Neural cell (in vitro differentiated cells): ENCODE measurements around the gene ARHGAP6. TPM values are rescaled to one million over a fixed set of nuclear protein-coding genes. Genes with fewer than 3 reads are reported as not detected.

Experiments
- H2AFZ ChIP-seq: fragments of 200-600, 300-800 bp; sonication (generic), shearing (Covaris generic); 2 replicates; pipeline ENCODE4 v1.6.0; 2014; ENCODE audit warnings: low read depth, mild to moderate bottlenecking, antibody characterized with exemption, low read length, moderate library complexity
- H3F3A ChIP-seq: fragments of 200-600 bp; shearing (Covaris generic); 2 replicates; pipeline ENCODE4 v1.6.1; 2016; ENCODE audit warnings: mild to moderate bottlenecking, moderate library complexity, mixed read lengths, antibody characterized with exemption, low read length; ENCODE audit not compliant: insufficient read depth, poor library complexity, severe bottlenecking
- H3K27ac ChIP-seq: fragments of 200-600, 300-800 bp; sonication (generic), shearing (Covaris generic); 2 replicates; pipeline ENCODE4 v1.5.1; 2014; ENCODE audit warnings: mild to moderate bottlenecking, low read length, moderate library complexity
- H3K27me3 ChIP-seq: fragments of 300-800, 200-600 bp; sonication (generic), shearing (Covaris generic); 2 replicates; pipeline ENCODE4 v1.6.0; 2014; ENCODE audit warnings: mild to moderate bottlenecking, low read depth, low read length, moderate library complexity; ENCODE audit not compliant: insufficient read depth
- H3K36me3 ChIP-seq: fragments of 300-800, 200-600 bp; sonication (generic), shearing (Covaris generic); 2 replicates; pipeline ENCODE4 v1.5.1; 2014; ENCODE audit warnings: mild to moderate bottlenecking, antibody characterized with exemption, low read length, moderate library complexity; ENCODE audit not compliant: insufficient read depth
- H3K4me2 ChIP-seq: fragments of 300-800, 200-600 bp; sonication (generic), shearing (Covaris generic); 2 replicates; pipeline ENCODE4 v1.6.0; 2014; ENCODE audit warnings: mild to moderate bottlenecking, low read length
- H3K4me3 ChIP-seq: fragments of 300-800, 200-600 bp; sonication (generic), shearing (Covaris generic); 2 replicates; pipeline ENCODE4 v1.5.1; 2014; ENCODE audit warnings: mild to moderate bottlenecking, low read length, moderate library complexity
- H3K79me2 ChIP-seq: fragments of 200-600 bp; shearing (Covaris generic); replicated peaks from 2 replicates; pipeline ENCODE4 v1.6.0; 2014; ENCODE audit warnings: mild to moderate bottlenecking, low read length, moderate library complexity; ENCODE audit not compliant: insufficient read depth
- H3K9ac ChIP-seq: fragments of 300-800, 200-600 bp; sonication (generic), shearing (Covaris generic); 2 replicates; pipeline ENCODE4 v1.6.1; 2016; ENCODE audit warnings: mild to moderate bottlenecking, low read length, mixed read lengths
- H3K9me2 ChIP-seq: fragments of 200-600 bp; shearing (Covaris generic); 2 replicates; pipeline ENCODE4 v1.6.1; 2016; ENCODE audit warnings: mild to moderate bottlenecking, low read length, mixed read lengths; ENCODE audit not compliant: insufficient read depth
- H3K9me3 ChIP-seq: fragments of 200-600, 300-800 bp; sonication (generic), shearing (Covaris generic); 2 replicates; pipeline ENCODE4 v1.6.1; 2016; ENCODE audit warnings: mild to moderate bottlenecking, mixed run types, low read length, moderate library complexity, mixed read lengths
- H4K20me1 ChIP-seq: fragments of 200-600 bp; shearing (Covaris generic); 2 replicates; pipeline ENCODE4 v1.6.1; 2016; ENCODE audit warnings: mild to moderate bottlenecking, mixed run types; ENCODE audit not compliant: insufficient read depth
- EP300 ChIP-seq: fragments of 450-650 bp; conservative IDR thresholded peaks from 2 replicates; pipeline ENCODE4 v1.6.1; 2014; ENCODE audit warnings: antibody characterized with exemption, mild to moderate bottlenecking, moderate library complexity; ENCODE audit not compliant: poor library complexity, severe bottlenecking
- EZH2 ChIP-seq: fragments of 200-600, 300-800 bp; shearing (Covaris generic), sonication (generic); IDR thresholded peaks from 2 replicates; pipeline ENCODE4 v1.6.1; 2014; ENCODE audit warnings: antibody characterized with exemption, low read length, borderline replicate concordance, mild to moderate bottlenecking; ENCODE audit not compliant: insufficient read depth, poor library complexity, severe bottlenecking
- MXI1 ChIP-seq: fragments of 450-650 bp; conservative IDR thresholded peaks from 2 replicates; pipeline ENCODE4 v1.6.1; 2014; ENCODE audit warnings: antibody characterized with exemption, mild to moderate bottlenecking; ENCODE audit not compliant: poor library complexity, severe bottlenecking
- POLR2AphosphoS5 ChIP-seq: IDR thresholded peaks from 2 replicates; pipeline ENCODE4 v1.6.1; 2012
- RAD21 ChIP-seq: fragments of 450-650 bp; conservative IDR thresholded peaks from 2 replicates; pipeline ENCODE4 v1.6.1; 2014; ENCODE audit warnings: antibody characterized with exemption, mild to moderate bottlenecking, moderate library complexity
- SMC3 ChIP-seq: fragments of 450-650 bp; conservative IDR thresholded peaks from 2 replicates; pipeline ENCODE4 v1.6.1; 2014; ENCODE audit warnings: antibody characterized with exemption, mild to moderate bottlenecking, moderate library complexity; ENCODE audit not compliant: poor library complexity
- TAF1 ChIP-seq: IDR thresholded peaks from 2 replicates; pipeline ENCODE4 v1.6.1; 2012; ENCODE audit warnings: low read depth
- polyA plus RNA-seq: library from polyadenylated mRNA; depleted of rRNA; stranded (reverse); fragments of >200 nt; gene quantifications from 2 replicates; pipeline ENCODE4 v1.2.3, GENCODE V29; 2014
- TF ChIP-seq, protein P1 (sequence below): fragments of 450-650 bp; IDR thresholded peaks from 2 replicates; pipeline ENCODE4 v1.5.1; 2014; ENCODE audit warnings: antibody characterized with exemption, mild to moderate bottlenecking, moderate library complexity; ENCODE audit not compliant: poor library complexity, severe bottlenecking
- TF ChIP-seq, protein P2 (sequence below): IDR thresholded peaks from 2 replicates; pipeline ENCODE4 v1.6.1; 2012; ENCODE audit warnings: borderline replicate concordance

ARHGAP6 gene
- polyA plus RNA-seq, 1 donor from 2014 or later = 0.40 TPM

GRCh38 chrX:11304829-11305228, 360.9 kb downstream of the ARHGAP6 start (continued):
- TF ChIP-seq EP300 = no peak
- TF ChIP-seq MXI1 = no peak
- TF ChIP-seq POLR2AphosphoS5 = no peak

- H3K9me2 ChIP-seq = no peaks in the 10 kb centered on the region
- no peaks in the 10 kb centered on the region for H3K36me3 ChIP-seq
- no peak overlapping the region for H3K9ac ChIP-seq
- H3K4me3 ChIP-seq = no peak overlapping the region
- no peaks in the 10 kb centered on the region for H3F3A ChIP-seq
- no peaks in the 10 kb centered on the region for H3K79me2 ChIP-seq
- no peak overlapping the region for H3K27ac ChIP-seq
- H3K9me3 ChIP-seq = no peaks in the 10 kb centered on the region
- no peak for TF ChIP-seq EP300
- no peak for TF ChIP-seq EZH2
- H3K4me2 ChIP-seq = no peak overlapping the region
- no peaks in the 10 kb centered on the region for H4K20me1 ChIP-seq
- no peaks in the 10 kb centered on the region for H3K27me3 ChIP-seq
- H2AFZ ChIP-seq = no peak overlapping the region
Measured at GRCh38 chrX:11298600-11298999, 367.1 kb downstream of the ARHGAP6 start.

DNA sequence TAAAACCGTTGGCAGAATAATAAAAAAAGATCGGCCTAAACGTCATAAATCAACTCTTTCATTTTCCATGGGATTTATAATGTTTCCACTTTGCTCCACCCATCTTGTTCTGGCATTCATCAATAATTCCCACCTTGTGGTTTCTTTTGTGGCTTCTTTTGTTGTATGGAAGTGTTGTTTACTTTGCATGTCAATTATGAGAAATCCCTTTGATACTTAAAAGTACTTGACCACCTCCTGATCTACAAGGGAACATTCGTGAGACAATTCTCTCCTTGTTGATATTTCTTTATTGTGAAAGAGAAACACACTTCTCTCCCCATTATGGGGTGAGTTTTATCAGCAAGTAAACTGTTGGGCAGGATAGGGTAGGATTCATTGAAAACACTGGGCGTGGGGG, 369.7 kb downstream of the ARHGAP6 start:
- H3K4me3 ChIP-seq = no peak overlapping the region
- no peak overlapping the region for H3K4me2 ChIP-seq
- no peaks in the 10 kb centered on the region for H3K36me3 ChIP-seq
- no peaks in the 10 kb centered on the region for H4K20me1 ChIP-seq
- H3K27me3 ChIP-seq = no peaks in the 10 kb centered on the region
- no peaks in the 10 kb centered on the region for H3K9me3 ChIP-seq
- no peaks in the 10 kb centered on the region for H3K79me2 ChIP-seq
- no peaks in the 10 kb centered on the region for H3F3A ChIP-seq
- no peak overlapping the region for H2AFZ ChIP-seq
- TF ChIP-seq SMC3 = no peak
- TF ChIP-seq, protein P1, sequence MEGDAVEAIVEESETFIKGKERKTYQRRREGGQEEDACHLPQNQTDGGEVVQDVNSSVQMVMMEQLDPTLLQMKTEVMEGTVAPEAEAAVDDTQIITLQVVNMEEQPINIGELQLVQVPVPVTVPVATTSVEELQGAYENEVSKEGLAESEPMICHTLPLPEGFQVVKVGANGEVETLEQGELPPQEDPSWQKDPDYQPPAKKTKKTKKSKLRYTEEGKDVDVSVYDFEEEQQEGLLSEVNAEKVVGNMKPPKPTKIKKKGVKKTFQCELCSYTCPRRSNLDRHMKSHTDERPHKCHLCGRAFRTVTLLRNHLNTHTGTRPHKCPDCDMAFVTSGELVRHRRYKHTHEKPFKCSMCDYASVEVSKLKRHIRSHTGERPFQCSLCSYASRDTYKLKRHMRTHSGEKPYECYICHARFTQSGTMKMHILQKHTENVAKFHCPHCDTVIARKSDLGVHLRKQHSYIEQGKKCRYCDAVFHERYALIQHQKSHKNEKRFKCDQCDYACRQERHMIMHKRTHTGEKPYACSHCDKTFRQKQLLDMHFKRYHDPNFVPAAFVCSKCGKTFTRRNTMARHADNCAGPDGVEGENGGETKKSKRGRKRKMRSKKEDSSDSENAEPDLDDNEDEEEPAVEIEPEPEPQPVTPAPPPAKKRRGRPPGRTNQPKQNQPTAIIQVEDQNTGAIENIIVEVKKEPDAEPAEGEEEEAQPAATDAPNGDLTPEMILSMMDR = no peak
- TF ChIP-seq, protein P2, sequence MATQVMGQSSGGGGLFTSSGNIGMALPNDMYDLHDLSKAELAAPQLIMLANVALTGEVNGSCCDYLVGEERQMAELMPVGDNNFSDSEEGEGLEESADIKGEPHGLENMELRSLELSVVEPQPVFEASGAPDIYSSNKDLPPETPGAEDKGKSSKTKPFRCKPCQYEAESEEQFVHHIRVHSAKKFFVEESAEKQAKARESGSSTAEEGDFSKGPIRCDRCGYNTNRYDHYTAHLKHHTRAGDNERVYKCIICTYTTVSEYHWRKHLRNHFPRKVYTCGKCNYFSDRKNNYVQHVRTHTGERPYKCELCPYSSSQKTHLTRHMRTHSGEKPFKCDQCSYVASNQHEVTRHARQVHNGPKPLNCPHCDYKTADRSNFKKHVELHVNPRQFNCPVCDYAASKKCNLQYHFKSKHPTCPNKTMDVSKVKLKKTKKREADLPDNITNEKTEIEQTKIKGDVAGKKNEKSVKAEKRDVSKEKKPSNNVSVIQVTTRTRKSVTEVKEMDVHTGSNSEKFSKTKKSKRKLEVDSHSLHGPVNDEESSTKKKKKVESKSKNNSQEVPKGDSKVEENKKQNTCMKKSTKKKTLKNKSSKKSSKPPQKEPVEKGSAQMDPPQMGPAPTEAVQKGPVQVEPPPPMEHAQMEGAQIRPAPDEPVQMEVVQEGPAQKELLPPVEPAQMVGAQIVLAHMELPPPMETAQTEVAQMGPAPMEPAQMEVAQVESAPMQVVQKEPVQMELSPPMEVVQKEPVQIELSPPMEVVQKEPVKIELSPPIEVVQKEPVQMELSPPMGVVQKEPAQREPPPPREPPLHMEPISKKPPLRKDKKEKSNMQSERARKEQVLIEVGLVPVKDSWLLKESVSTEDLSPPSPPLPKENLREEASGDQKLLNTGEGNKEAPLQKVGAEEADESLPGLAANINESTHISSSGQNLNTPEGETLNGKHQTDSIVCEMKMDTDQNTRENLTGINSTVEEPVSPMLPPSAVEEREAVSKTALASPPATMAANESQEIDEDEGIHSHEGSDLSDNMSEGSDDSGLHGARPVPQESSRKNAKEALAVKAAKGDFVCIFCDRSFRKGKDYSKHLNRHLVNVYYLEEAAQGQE = no peak
- TF ChIP-seq EZH2 = no peak
- TF ChIP-seq RAD21 = no peak
- TF ChIP-seq EP300 = no peak
- TF ChIP-seq POLR2AphosphoS5 = no peak
- no peak for TF ChIP-seq TAF1
- no peak for TF ChIP-seq MXI1
- no peak overlapping the region for H3K27ac ChIP-seq
- no peak overlapping the region for H3K9ac ChIP-seq
- no peaks in the 10 kb centered on the region for H3K9me2 ChIP-seq
